GM12801 (cell line): ENCODE results near the gene SCN4A.

Experiments
- TF ChIP-seq, protein P1 (sequence below): IDR thresholded peaks from one replicate; pipeline ENCODE4 v1.5.1; 2011; ENCODE audit warnings: control low read depth; ENCODE audit not compliant: insufficient read length; ENCODE audit errors: extremely low read depth

Gene SCN4A

DNA sequence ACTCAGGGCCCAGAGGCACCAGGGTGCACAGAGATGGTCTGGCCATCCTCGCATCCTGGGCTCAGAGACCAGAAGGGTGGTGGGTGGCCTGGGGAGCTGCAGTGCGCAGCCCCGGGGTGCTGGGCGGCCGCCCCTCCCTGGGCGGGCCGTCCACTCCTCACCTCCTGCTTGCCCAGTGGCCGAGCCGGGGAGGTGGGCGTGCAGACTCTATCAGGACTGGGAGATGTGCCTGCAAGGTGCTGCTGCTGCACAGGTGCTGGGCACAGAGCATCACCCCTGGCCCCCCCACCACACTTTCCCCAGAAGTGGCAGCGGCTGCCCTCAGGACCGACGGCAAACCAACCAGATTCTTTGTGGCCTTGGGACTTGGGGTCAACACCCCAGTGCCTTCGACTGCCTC is at the start of gene SCN4A:
Gene SCN4A (minus strand): TSS at position 123 of the 400 bp plus-strand sequence. CDS start 77 bp downstream, at position 46.
- TF ChIP-seq, protein P1, sequence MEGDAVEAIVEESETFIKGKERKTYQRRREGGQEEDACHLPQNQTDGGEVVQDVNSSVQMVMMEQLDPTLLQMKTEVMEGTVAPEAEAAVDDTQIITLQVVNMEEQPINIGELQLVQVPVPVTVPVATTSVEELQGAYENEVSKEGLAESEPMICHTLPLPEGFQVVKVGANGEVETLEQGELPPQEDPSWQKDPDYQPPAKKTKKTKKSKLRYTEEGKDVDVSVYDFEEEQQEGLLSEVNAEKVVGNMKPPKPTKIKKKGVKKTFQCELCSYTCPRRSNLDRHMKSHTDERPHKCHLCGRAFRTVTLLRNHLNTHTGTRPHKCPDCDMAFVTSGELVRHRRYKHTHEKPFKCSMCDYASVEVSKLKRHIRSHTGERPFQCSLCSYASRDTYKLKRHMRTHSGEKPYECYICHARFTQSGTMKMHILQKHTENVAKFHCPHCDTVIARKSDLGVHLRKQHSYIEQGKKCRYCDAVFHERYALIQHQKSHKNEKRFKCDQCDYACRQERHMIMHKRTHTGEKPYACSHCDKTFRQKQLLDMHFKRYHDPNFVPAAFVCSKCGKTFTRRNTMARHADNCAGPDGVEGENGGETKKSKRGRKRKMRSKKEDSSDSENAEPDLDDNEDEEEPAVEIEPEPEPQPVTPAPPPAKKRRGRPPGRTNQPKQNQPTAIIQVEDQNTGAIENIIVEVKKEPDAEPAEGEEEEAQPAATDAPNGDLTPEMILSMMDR = no peak

DNA sequence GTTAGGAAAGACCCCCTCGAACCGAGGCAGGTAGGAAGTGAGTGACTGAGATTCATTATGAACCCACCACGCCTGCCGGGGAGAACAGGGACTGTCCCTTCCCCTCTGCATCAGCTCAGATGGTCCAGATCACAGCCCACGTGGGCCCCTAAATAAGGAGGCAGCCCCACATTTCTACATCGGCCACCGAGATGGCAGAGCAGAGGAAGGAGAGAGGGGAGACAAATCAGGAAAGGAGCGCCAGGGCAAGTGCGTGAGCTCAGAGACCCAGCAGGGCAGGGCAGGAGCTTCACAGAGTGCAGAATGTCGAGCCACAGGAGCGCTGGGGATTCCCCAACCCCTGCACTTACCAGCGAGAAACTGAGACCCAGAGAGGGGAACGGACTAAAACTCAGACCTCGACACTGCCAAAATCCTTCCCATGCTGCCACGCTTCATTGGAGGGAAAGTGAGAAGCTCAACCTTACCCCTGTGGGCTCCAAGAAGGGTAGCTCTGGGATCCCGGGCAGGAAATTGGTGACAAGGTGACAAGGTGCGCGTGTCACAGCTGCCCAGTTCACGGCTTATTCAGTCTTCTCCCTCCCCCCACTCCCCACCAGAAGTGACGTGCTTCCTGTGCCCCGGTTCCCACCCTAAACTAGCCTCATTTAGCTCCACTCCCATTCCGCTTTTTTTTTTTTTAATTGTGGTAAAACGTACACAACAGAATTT is 47.5 kb upstream of the SCN4A start, which contains the start of gene ICAM2:
Gene ICAM2 (minus strand): TSS at position 578 of the 711 bp plus-strand sequence. CDS start 13,942 bp downstream, outside the sequence.
- TF ChIP-seq, protein P1 = no peak

DNA sequence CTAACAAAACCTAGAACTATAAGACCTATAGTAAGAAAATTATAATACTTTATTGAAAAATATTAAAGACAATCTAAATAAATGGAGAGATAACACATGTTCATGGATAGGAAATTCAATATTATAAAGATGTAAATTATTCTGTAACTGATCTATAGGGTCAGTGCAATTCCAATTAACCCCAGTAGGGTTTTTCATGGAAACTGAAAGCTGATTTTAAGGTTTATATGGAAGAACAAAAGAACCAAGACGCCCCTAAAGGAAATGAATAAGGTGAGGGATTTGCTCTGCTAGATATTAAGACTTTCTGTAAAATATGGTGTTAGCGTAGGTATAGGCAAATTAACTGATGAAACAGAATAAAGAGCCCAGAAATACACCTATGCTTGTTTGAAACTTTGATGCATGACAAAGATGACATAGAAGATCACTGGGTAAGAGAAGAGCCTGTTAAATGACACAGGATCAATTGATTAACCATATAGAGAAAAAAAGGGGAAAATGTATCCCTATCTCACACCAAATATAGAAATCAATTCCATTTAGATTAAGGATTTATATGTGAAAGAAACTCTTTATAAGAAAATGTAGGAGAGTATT is 44.8 kb upstream of the SCN4A start:
- TF ChIP-seq, protein P1 = no peak

DNA sequence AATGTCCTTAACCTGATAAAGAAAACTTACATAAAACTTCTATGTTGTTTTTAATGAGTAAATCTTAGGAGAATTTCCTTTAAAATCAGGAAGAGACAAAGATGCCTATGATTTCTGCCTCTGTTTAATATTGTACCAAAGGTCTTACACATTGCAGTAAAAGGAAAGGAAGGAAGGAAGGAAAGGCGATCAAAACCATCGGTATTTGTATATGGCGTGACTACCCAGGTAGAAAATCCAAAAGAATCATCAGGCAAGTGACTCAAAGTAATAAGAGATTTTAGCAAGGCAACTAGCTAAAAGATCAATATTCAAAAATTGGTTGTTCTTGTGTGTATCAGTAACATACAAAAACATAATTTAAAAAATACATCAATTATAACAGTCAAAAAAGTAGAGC is 44.3 kb upstream of the SCN4A start:
- TF ChIP-seq, protein P1 = no peak

DNA sequence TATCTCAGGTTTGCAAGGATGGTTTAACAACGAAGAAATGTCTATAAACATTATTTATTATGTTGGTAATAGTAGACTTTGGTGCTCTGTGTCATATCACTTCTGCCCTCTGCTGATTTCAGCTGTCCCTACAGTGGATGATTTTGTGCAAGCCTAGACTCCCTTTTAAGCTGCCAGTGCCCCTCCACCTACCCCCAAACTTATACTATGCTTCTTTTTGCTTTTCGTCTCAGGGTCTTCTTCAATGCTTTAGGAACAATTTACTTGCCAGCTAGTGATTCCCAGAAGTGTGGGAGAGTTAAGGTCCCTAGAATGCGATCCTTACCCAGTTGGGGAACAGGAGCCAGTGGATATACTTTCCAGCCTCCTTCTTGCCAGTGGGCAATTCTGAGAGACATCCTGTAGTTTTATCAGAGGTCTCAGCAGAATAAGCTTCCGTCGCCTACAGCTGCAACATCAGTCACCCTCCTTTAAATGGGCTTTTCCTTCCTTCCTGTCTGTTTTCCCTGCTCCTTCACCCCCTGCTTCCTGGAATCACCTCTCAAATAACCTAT is 43.6 kb upstream of the SCN4A start:
- TF ChIP-seq, protein P1 = no peak

DNA sequence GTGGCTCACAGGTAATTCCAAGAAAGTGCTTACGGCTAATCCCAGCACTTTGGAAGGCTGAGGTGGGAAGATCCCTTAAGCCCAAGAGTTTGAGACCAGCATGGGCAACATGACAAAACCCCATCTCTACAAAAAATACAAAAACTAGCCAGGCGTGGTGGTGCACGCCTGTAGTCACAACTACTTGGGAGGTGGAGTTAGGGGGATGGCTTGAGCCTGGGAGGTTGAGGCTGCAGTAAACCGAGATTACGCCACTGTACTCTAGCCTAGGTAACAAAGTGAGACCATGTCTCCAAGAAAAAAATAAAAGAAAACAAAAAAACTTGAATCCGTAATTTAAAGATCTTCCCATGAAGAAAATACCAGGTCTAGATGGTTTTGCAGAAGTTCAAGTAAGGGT is 42.7 kb upstream of the SCN4A start:
- TF ChIP-seq, protein P1 = no peak

DNA sequence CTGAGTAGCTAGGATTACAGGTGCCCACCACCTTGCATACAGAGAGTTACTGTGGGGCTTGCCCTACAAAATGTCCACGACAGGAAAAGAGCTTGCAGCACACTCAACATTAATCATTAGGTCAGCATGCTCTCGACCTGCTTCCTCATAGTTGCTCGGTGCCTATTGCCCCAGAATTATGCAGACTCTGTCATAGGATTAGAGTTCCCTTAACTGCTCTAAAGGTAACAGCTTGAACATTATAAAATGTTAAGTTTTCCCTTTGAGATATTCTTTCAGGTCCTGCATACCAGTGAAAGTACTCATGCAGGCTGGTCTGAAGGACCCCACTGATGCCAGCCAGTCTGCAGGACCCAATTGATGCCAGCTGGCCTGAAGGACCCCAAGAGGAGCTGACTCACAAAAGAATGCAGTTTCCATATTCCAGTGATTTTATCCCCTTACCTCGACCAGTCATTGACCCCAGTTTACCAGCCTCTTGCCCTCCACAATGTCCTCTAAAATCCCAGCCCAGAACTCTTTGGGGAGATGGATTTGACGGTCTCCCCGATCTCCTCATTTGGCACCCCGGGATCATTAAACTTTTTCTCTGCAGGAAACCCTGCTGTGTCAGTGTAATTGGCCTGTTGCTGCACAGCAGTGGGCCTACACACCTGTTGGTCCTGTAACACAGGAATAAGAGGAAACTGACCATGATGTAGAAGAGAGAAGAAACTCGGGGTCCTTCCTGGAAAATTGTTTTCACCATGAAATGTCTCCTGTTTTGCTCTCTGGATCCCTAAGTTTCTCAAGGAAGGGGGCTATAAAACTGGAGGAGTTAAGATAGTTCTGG is 37.1 kb upstream of the SCN4A start:
- TF ChIP-seq, protein P1 = no peak
